GM12878 (cell line): ENCODE data around the gene TRHDE. TPM values are rescaled to one million over a fixed set of nuclear protein-coding genes. Genes with fewer than 3 reads are reported as not detected.

Experiments used
- ATAC-seq: fragments of 200-7000 bp; cut with Tn5 transposase; 3 replicates; pipeline ENCODE4 v1.9.1; 2020; ENCODE audit warnings: mild to moderate bottlenecking, moderate library complexity
- BruUV-seq: library from RNA; stranded (reverse); fragments of 400-500 nt; replicated peaks from 2 replicates; lab custom pipeline; 2021; lab: Mats Ljungman, UMichigan
- CTCF ChIA-PET: fragments of 300-600 bp; sonication (Branson Sonifier 250); formaldehyde crosslinking; extraction: SDS; loops from one replicate; lab custom pipeline; 2021; ENCODE audit warnings: inconsistent platforms; lab: Yijun Ruan, JAX
- POLR2A ChIA-PET: fragments of 350-600 bp; formaldehyde crosslinking; extraction: SDS; loops from one replicate; lab custom pipeline; 2021; ENCODE audit warnings: inconsistent platforms; lab: Charles Lee
- RAD21 ChIA-PET: fragments of 300-600 bp; sonication (Branson Sonifier 250); formaldehyde crosslinking; loops from one replicate; lab custom pipeline; 2023; ENCODE audit warnings: antibody characterized with exemption; ENCODE audit not compliant: unreplicated experiment; lab: Charles Lee
- SMC1A ChIA-PET: fragments of 300-600 bp; sonication (Branson Sonifier 250); formaldehyde crosslinking; loops from one replicate; lab custom pipeline; 2023; ENCODE audit not compliant: unreplicated experiment, uncharacterized antibody; lab: Charles Lee
- DNase-seq: peaks from one replicate; pipeline ENCODE4 v3.0.0-alpha.2; 2011; ENCODE audit warnings: low read depth, low spot score
- FAIRE-seq: peaks from 3 replicates; lab custom pipeline; 2011; peaks lifted over from hg19 to GRCh38; lab: Jason Lieb, UNC
- H2AFZ ChIP-seq: 2 replicates; pipeline ENCODE4 v1.6.0; 2011; ENCODE audit warnings: low read depth, low read length, control low read depth; ENCODE audit not compliant: control insufficient read depth
- H3K27ac ChIP-seq: 2 replicates; pipeline ENCODE4 v1.5.1; 2011; ENCODE audit warnings: control low read depth; ENCODE audit not compliant: control insufficient read depth, insufficient read depth
- H3K27me3 ChIP-seq, 2 experiments: replicated peaks in 1 of 2; 2 replicates each; pipeline versions ENCODE4 v1.6.0 to v1.6.1; 2011; ENCODE audit warnings: low read length in 1 of 2; ENCODE audit not compliant: control insufficient read depth in 2 of 2, insufficient read depth in 2 of 2
- H3K36me3 ChIP-seq, 2 experiments: 2 replicates each; pipeline ENCODE4 v1.5.1; 2011; ENCODE audit warnings: low read length in 1 of 2; ENCODE audit not compliant: control insufficient read depth in 2 of 2, insufficient read depth in 2 of 2
- H3K4me1 ChIP-seq: 2 replicates; pipeline ENCODE4 v1.6.1; 2011; ENCODE audit warnings: mild to moderate bottlenecking, low read length, moderate library complexity, mixed read lengths; ENCODE audit not compliant: control insufficient read depth, insufficient read depth
- H3K4me2 ChIP-seq: 2 replicates; pipeline ENCODE4 v1.6.0; 2011; ENCODE audit warnings: control low read depth; ENCODE audit not compliant: control insufficient read depth, insufficient read depth
- H3K4me3 ChIP-seq: fragments of 200-600 bp; sonication (generic); 2 replicates; pipeline ENCODE4 v1.5.1; 2016
- H3K79me2 ChIP-seq: 2 replicates; pipeline ENCODE4 v1.6.0; 2011; ENCODE audit warnings: low read length; ENCODE audit not compliant: control insufficient read depth, insufficient read depth
- H3K9ac ChIP-seq: 2 replicates; pipeline ENCODE4 v1.8.0; 2011; ENCODE audit warnings: low read length, control low read depth, mixed read lengths; ENCODE audit not compliant: control insufficient read depth, insufficient read depth
- H3K9me3 ChIP-seq: replicated peaks from 3 replicates; pipeline ENCODE4 v1.5.1; 2011; ENCODE audit warnings: mild to moderate bottlenecking, low read length; ENCODE audit not compliant: control insufficient read depth, insufficient read depth
- H4K20me1 ChIP-seq: 2 replicates; pipeline ENCODE4 v1.6.0; 2011; ENCODE audit not compliant: control insufficient read depth, insufficient read depth
- EGR1 ChIP-seq, 2 experiments: IDR thresholded peaks; 1 replicate in 1 of 2; 2 replicates in 1 of 2; pipeline ENCODE4 v1.6.1; 2011 to 2012; ENCODE audit warnings: low read depth in 2 of 2, low read length in 2 of 2, borderline replicate concordance in 1 of 2, mild to moderate bottlenecking in 1 of 2, moderate library complexity in 1 of 2
- PAX8 ChIP-seq: fragments of 450-650 bp; IDR thresholded peaks from 2 replicates; pipeline ENCODE4 v1.6.1; 2017; ENCODE audit warnings: mild to moderate bottlenecking, moderate library complexity
- SIN3A ChIP-seq: IDR thresholded peaks from 2 replicates; pipeline ENCODE4 v1.6.1; 2012; ENCODE audit warnings: low read depth, low read length, improper control_type of control experiment
- SREBF1 ChIP-seq: IDR thresholded peaks from 2 replicates; pipeline ENCODE4 v1.6.1; 2012; ENCODE audit warnings: mild to moderate bottlenecking, low read length
- SRF ChIP-seq, 2 experiments: IDR thresholded peaks; 2 replicates each; pipeline ENCODE4 v1.6.1; 2011; ENCODE audit warnings: low read depth in 2 of 2, low read length in 2 of 2, mild to moderate bottlenecking in 1 of 2, moderate library complexity in 1 of 2
- STAT1 ChIP-seq: fragments of 450-650 bp; conservative IDR thresholded peaks from 2 replicates; pipeline ENCODE4 v1.6.1; 2014; ENCODE audit warnings: antibody characterized with exemption, mild to moderate bottlenecking
- in situ Hi-C: fragments of 300-500 bp; cut with MboI; formaldehyde crosslinking; loops from 9 replicates; pipeline ENCODE4 v1.14.3; 2018; ENCODE audit warnings: mixed read lengths
- intact Hi-C: fragments of 100-400 bp; cut with micrococcal nuclease; formaldehyde crosslinking; loops from one replicate; pipeline ENCODE4 v1.14.2; 2022; ENCODE audit not compliant: unreplicated experiment
- polyA plus RNA-seq, 11 experiments: library from polyadenylated mRNA; depleted of rRNA in 4 of 11; unstranded in 6 of 11; stranded (reverse) in 5 of 11; fragments of >200 nt; fragmentation: Nextera tagmentation in 4 of 11; fragmentation: Illumina TruSeq in 1 of 11; extraction: Ambion mirVana in 4 of 11; extraction: Trizol in 1 of 11; gene quantifications; 1 replicate in 1 of 11; 2 replicates in 10 of 11; pipeline versions ENCODE4 v1.2.1 to v1.2.3, GENCODE V29; 2011 to 2016; ENCODE audit warnings: inconsistent platforms in 2 of 11, missing spikeins in 2 of 11, low read depth in 1 of 11
- total RNA-seq, 4 experiments: library from RNA; depleted of rRNA in 3 of 4; stranded (reverse); fragments of >200 nt in 3 of 4; fragmentation: Illumina TruSeq in 1 of 4; extraction: Trizol in 1 of 4; gene quantifications; 2 replicates each; pipeline versions ENCODE4 v1.2.1 to v1.2.3, GENCODE V29; 2013 to 2021
- TF ChIP-seq, protein P1 (sequence below): IDR thresholded peaks from 2 replicates; pipeline ENCODE4 v1.6.1; 2012; ENCODE audit warnings: improper control_type of control experiment, low read depth, low read length; ENCODE audit not compliant: insufficient replicate concordance
- TF ChIP-seq, protein P2 (sequence below): fragments of 450-650 bp; IDR thresholded peaks from 2 replicates; pipeline ENCODE4 v1.6.1; 2016; ENCODE audit warnings: mild to moderate bottlenecking
- TF ChIP-seq, protein P3 (sequence below): fragments of 450-650 bp; IDR thresholded peaks from 2 replicates; pipeline ENCODE4 v1.6.1; 2016; ENCODE audit warnings: mild to moderate bottlenecking, moderate library complexity, borderline replicate concordance
- TF ChIP-seq, protein P4 (sequence below): fragments of 450-650 bp; IDR thresholded peaks from 2 replicates; pipeline ENCODE4 v1.6.1; 2017; ENCODE audit warnings: low read depth, mild to moderate bottlenecking, moderate library complexity

Gene TRHDE
- total and polyA plus RNA-seq, 10 of the 15 experiments (the other 5 are each of a cell fraction or from before 2014, with no cell fraction given), result not detected

DNA sequence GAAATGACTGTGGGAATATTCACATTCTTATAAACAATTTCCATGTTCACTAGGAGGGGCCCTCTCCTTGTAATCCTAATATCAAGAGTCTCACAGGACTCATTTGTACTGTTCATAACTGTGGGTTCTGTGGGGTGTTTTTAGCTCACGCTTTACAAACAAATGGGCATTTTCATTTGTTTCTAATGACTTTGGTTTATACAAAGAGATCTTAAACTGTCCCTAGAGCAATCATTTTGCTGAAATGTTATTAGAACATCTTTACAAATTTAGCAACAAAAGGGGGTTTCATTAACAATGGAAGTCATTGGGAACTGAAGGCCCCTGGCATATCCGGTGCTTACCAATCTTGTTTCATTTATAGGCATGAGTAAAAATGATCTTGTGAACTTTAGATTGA is 370.5 kb downstream of the TRHDE start (continued):
- TF ChIP-seq, protein P1, sequence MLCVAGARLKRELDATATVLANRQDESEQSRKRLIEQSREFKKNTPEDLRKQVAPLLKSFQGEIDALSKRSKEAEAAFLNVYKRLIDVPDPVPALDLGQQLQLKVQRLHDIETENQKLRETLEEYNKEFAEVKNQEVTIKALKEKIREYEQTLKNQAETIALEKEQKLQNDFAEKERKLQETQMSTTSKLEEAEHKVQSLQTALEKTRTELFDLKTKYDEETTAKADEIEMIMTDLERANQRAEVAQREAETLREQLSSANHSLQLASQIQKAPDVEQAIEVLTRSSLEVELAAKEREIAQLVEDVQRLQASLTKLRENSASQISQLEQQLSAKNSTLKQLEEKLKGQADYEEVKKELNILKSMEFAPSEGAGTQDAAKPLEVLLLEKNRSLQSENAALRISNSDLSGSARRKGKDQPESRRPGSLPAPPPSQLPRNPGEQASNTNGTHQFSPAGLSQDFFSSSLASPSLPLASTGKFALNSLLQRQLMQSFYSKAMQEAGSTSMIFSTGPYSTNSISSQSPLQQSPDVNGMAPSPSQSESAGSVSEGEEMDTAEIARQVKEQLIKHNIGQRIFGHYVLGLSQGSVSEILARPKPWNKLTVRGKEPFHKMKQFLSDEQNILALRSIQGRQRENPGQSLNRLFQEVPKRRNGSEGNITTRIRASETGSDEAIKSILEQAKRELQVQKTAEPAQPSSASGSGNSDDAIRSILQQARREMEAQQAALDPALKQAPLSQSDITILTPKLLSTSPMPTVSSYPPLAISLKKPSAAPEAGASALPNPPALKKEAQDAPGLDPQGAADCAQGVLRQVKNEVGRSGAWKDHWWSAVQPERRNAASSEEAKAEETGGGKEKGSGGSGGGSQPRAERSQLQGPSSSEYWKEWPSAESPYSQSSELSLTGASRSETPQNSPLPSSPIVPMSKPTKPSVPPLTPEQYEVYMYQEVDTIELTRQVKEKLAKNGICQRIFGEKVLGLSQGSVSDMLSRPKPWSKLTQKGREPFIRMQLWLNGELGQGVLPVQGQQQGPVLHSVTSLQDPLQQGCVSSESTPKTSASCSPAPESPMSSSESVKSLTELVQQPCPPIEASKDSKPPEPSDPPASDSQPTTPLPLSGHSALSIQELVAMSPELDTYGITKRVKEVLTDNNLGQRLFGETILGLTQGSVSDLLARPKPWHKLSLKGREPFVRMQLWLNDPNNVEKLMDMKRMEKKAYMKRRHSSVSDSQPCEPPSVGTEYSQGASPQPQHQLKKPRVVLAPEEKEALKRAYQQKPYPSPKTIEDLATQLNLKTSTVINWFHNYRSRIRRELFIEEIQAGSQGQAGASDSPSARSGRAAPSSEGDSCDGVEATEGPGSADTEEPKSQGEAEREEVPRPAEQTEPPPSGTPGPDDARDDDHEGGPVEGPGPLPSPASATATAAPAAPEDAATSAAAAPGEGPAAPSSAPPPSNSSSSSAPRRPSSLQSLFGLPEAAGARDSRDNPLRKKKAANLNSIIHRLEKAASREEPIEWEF, result no peak
- TF ChIP-seq SRF (IDR thresholded peaks at IDR 0.05; ENCODE audit: low read depth in 2 of 2, low read length in 2 of 2) (no peak), EGR1 (IDR thresholded peaks at IDR 0.05; ENCODE audit: borderline replicate concordance in 1 of 2, low read depth in 2 of 2, low read length in 2 of 2) (no peak)
- TF ChIP-seq, all 136 proteins: peak for 0

DNA sequence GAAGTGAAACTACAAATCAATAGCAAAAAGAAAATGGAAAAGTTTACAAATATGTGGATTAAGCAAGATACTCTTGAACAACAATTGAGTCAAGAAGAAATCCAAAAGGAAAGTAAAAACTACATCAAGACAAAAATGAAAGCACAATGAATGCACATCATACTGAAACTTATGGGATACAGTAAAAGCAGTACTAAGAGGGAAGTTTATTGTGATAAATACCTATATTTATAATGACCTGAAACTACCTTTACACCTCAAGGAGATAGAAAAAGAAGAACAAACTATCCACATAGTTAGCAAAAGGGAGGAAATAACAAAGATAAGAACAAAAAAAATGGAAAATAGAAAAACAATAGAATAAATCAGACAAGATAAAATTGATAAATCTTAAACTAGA is 375.0 kb downstream of the TRHDE start:
- FAIRE-seq (no peak), ATAC-seq (no peak), DNase-seq (no peak)
- BruUV-seq, result no TSS peak
- H2AFZ ChIP-seq, result no peak overlapping the region
- H3K27me3 ChIP-seq, result no peaks in the 10 kb centered on the region
- no peaks in the 10 kb centered on the region for H4K20me1 ChIP-seq
- ChIA-PET SMC1A (no interaction called here), CTCF (no interaction called here), RAD21 (no interaction called here), POLR2A (no interaction called here)
- H3K9me3 ChIP-seq, result no peaks in the 10 kb centered on the region
- intact Hi-C loops, result no loop called here
- no peak overlapping the region for H3K9ac ChIP-seq
- no peaks in the 10 kb centered on the region for H3K36me3 ChIP-seq
- no peak overlapping the region for H3K27ac ChIP-seq
- in situ Hi-C loops, result no loop called here
- no peaks in the 10 kb centered on the region for H3K79me2 ChIP-seq
- no peak overlapping the region for H3K4me2 ChIP-seq
- no peaks in the 10 kb centered on the region for H3K4me1 ChIP-seq
- H3K4me3 ChIP-seq, result no peak overlapping the region
- no peak for TF ChIP-seq STAT1
- TF ChIP-seq SREBF1, result no peak
- TF ChIP-seq, protein P2, sequence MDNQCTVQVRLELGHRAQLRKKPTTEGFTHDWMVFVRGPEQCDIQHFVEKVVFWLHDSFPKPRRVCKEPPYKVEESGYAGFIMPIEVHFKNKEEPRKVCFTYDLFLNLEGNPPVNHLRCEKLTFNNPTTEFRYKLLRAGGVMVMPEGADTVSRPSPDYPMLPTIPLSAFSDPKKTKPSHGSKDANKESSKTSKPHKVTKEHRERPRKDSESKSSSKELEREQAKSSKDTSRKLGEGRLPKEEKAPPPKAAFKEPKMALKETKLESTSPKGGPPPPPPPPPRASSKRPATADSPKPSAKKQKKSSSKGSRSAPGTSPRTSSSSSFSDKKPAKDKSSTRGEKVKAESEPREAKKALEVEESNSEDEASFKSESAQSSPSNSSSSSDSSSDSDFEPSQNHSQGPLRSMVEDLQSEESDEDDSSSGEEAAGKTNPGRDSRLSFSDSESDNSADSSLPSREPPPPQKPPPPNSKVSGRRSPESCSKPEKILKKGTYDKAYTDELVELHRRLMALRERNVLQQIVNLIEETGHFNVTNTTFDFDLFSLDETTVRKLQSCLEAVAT, result no peak
- TF ChIP-seq, protein P3, sequence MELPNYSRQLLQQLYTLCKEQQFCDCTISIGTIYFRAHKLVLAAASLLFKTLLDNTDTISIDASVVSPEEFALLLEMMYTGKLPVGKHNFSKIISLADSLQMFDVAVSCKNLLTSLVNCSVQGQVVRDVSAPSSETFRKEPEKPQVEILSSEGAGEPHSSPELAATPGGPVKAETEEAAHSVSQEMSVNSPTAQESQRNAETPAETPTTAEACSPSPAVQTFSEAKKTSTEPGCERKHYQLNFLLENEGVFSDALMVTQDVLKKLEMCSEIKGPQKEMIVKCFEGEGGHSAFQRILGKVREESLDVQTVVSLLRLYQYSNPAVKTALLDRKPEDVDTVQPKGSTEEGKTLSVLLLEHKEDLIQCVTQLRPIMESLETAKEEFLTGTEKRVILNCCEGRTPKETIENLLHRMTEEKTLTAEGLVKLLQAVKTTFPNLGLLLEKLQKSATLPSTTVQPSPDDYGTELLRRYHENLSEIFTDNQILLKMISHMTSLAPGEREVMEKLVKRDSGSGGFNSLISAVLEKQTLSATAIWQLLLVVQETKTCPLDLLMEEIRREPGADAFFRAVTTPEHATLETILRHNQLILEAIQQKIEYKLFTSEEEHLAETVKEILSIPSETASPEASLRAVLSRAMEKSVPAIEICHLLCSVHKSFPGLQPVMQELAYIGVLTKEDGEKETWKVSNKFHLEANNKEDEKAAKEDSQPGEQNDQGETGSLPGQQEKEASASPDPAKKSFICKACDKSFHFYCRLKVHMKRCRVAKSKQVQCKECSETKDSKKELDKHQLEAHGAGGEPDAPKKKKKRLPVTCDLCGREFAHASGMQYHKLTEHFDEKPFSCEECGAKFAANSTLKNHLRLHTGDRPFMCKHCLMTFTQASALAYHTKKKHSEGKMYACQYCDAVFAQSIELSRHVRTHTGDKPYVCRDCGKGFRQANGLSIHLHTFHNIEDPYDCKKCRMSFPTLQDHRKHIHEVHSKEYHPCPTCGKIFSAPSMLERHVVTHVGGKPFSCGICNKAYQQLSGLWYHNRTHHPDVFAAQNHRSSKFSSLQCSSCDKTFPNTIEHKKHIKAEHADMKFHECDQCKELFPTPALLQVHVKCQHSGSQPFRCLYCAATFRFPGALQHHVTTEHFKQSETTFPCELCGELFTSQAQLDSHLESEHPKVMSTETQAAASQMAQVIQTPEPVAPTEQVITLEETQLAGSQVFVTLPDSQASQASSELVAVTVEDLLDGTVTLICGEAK, result no peak
- no peak for TF ChIP-seq SIN3A
- no peak for TF ChIP-seq PAX8
- TF ChIP-seq, protein P4, sequence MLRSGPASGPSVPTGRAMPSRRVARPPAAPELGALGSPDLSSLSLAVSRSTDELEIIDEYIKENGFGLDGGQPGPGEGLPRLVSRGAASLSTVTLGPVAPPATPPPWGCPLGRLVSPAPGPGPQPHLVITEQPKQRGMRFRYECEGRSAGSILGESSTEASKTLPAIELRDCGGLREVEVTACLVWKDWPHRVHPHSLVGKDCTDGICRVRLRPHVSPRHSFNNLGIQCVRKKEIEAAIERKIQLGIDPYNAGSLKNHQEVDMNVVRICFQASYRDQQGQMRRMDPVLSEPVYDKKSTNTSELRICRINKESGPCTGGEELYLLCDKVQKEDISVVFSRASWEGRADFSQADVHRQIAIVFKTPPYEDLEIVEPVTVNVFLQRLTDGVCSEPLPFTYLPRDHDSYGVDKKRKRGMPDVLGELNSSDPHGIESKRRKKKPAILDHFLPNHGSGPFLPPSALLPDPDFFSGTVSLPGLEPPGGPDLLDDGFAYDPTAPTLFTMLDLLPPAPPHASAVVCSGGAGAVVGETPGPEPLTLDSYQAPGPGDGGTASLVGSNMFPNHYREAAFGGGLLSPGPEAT, result no peak
